ENCODE measurements around the gene DHRS4. TPM values are rescaled to one million over a fixed set of nuclear protein-coding genes. Genes with fewer than 3 reads are reported as not detected.

The DHRS4 gene
- total RNA-seq, 1 experiment from 2014 or later, result 12.7 TPM

- H3K4me3 Mint-ChIP-seq, result no peak overlapping the region; a peak in 1 of 5 replicates
- H3K9me3 ChIP-seq (ENCODE audit: control insufficient read depth, low read depth, low read length), result no peaks in the 10 kb centered on the region
- H2BK12ac ChIP-seq (ENCODE audit: insufficient read length, low read depth, low read length), result no peak overlapping the region
- no peak overlapping the region for H4K91ac ChIP-seq (ENCODE audit: insufficient read length, low read depth, low read length)
- H4K5ac ChIP-seq (ENCODE audit: insufficient read length, low read depth, low read length), result no peak overlapping the region
- H3K27ac Mint-ChIP-seq, result peak overlapping the region; percentile 18 to 84 (median 52); a peak in 3 of 7 replicates
- no peak overlapping the region for H2BK120ac ChIP-seq (ENCODE audit: low read depth, low read length, poor library complexity, severe bottlenecking)
- no peaks in the 10 kb centered on the region for H3K79me1 ChIP-seq (ENCODE audit: insufficient read depth, low read depth, low read length, poor library complexity, severe bottlenecking)
- H3K9ac ChIP-seq (ENCODE audit: extremely low read depth, insufficient read length, low read length), result no peak overlapping the region
- H3K27ac ChIP-seq (ENCODE audit: insufficient read length, low read depth, low read length), result no peak overlapping the region
- H4K20me1 ChIP-seq (ENCODE audit: control insufficient read depth, insufficient read depth, insufficient read length), result no peaks in the 10 kb centered on the region
- H2AFZ ChIP-seq (ENCODE audit: low read length), result no peak overlapping the region
- H3T11ph ChIP-seq (ENCODE audit: low read length), result no peak overlapping the region
- peaks cover 2% of the 10 kb centered on the region; the same call in 1 of the 2 replicates for H3K27me3 Mint-ChIP-seq (ENCODE audit: low read depth)
- no peak overlapping the region for H2AK5ac ChIP-seq (ENCODE audit: insufficient read length, low read length)
- H2BK20ac ChIP-seq (ENCODE audit: low read depth, low read length, poor library complexity, severe bottlenecking), result no peak overlapping the region
- H3K27me3 ChIP-seq (ENCODE audit: insufficient read depth, low read length), result no peaks in the 10 kb centered on the region
- H3K14ac ChIP-seq (ENCODE audit: insufficient read depth, low read length), result no peak overlapping the region
- H2BK15ac ChIP-seq (ENCODE audit: low read depth, low read length), result no peak overlapping the region
- WGBS (ENCODE audit: extremely low coverage, insufficient read length, low lambda C conversion rate), result no CpG with 5 or more reads among the region's 3 CpGs
- no peak overlapping the region for H4K8ac ChIP-seq (replicated peaks; ENCODE audit: insufficient read length, low read depth, low read length)
- no peak overlapping the region for H3K4ac ChIP-seq (ENCODE audit: low read depth, low read length)
- peaks cover 0 to 9% (median 1%) of the 10 kb centered on the region in 3 experiments; a peak in 2 of 7 replicates for H3K36me3 Mint-ChIP-seq (ENCODE audit: insufficient read depth in 1 of 3, low read depth in 3 of 3)
- H3K18ac ChIP-seq (ENCODE audit: insufficient read length, low read depth, low read length), result no peak overlapping the region
- H3K79me2 ChIP-seq (ENCODE audit: insufficient read depth, low read length), result no peaks in the 10 kb centered on the region
- H3K56ac ChIP-seq (ENCODE audit: insufficient read length, low read depth, low read length), result no peak overlapping the region
- peaks cover 0 to 11% of the 10 kb centered on the region in 2 experiments; a peak in 2 of 5 replicates for H3K9me3 Mint-ChIP-seq
- H3K23ac ChIP-seq (ENCODE audit: insufficient read length, low read depth, low read length), result no peak overlapping the region
- H3K4me2 ChIP-seq (ENCODE audit: insufficient read depth, insufficient read length, low read length), result no peak overlapping the region
- no peak for DNase-seq
- H2BK5ac ChIP-seq (ENCODE audit: insufficient read length, low read length), result no peak overlapping the region
- no peaks in the 10 kb centered on the region for H3K23me2 ChIP-seq (ENCODE audit: insufficient read length, low read depth, low read length, poor library complexity, severe bottlenecking)
- no peak; the same call in 2 of the 3 replicates for TF ChIP-seq CTCF (conservative IDR thresholded peaks at IDR 0.05)
- H3K4me1 ChIP-seq (ENCODE audit: insufficient read depth, low read length), result 0 out of 2 replicates have a peak, but pooled peaks cover 2% of the 10 kb centered on the region
- peaks cover 8 to 18% of the 10 kb centered on the region in 2 experiments for H3K4me1 Mint-ChIP-seq
Observed at GRCh38 chr14:23910876-23911210, 42.7 kb upstream of the DHRS4 start.

Data from H9 (cell line).